Upper lobe of right lung (tissue), 1 donor: ENCODE data around the gene YJU2. TPM values are rescaled to one million over a fixed set of nuclear protein-coding genes. Genes with fewer than 3 reads are reported as not detected.

ENCODE experiments used
- ATAC-seq: fragments of 200-7000 bp; cut with Tn5 transposase; one replicate; pipeline ENCODE4 v1.9.1; 2020; ENCODE audit warnings: mild to moderate bottlenecking, moderate library complexity
- DNase-seq: peaks from one replicate; pipeline ENCODE4 v3.0.0-alpha.2; 2020
- H3K27ac ChIP-seq: fragments of 200-600 bp; one replicate; pipeline ENCODE4 v1.8.0; 2022
- H3K27me3 ChIP-seq: fragments of 200-600 bp; one replicate; pipeline ENCODE4 v1.8.0; 2022; ENCODE audit warnings: mild to moderate bottlenecking
- H3K36me3 ChIP-seq: fragments of 200-600 bp; one replicate; pipeline ENCODE4 v1.8.0; 2022
- H3K4me1 ChIP-seq: fragments of 200-600 bp; one replicate; pipeline ENCODE4 v1.8.0; 2022
- H3K4me3 ChIP-seq: fragments of 200-600 bp; one replicate; pipeline ENCODE4 v1.8.0; 2022; ENCODE audit warnings: mild to moderate bottlenecking
- H3K9me3 ChIP-seq: fragments of 200-600 bp; one replicate; pipeline ENCODE4 v1.8.0; 2022
- intact Hi-C: fragments of 100-400 bp; cut with DNase I; formaldehyde crosslinking; loops from one replicate; pipeline ENCODE4 v1.11.0; 2022
- total RNA-seq: library from RNA; stranded (reverse); fragmentation: NEBNext Ultra II Directional; extraction: Animal tissue kit (Norgen Biotek cat#: 25700); gene quantifications from one replicate; pipeline ENCODE4 v1.2.1, GENCODE V29; 2021
- TF ChIP-seq, protein P1 (sequence below): fragments of 200-600 bp; IDR thresholded peaks from one replicate; pipeline ENCODE4 v1.8.0; 2022; ENCODE audit warnings: antibody characterized with exemption
- donor health status: DM: no; HTN: yes; CAD: no; lungs with severe emphysema.

YJU2 gene
- total RNA-seq, 1 donor from 2014 or later, result 18.9 TPM

DNA sequence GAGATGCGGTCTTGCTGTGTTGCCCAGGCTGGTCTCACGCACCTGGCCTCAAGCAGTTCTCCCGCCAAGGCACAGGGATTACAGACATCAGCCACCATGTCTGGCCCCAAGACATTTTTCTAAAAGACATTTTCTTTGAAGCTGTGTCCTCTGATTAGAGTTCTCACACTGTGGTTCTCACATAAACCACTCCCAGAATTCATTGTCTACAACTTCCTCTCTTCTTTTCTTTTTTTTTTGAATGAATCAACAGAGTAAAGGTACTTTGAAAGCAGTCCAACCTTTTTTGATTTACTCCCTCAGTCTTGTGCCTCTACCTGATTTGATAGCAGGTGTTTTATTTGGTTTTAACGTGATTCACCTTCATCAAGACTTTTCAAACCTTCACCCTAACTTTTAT lies 17.9 kb downstream of the YJU2 start:
- H3K4me3 ChIP-seq, result no peak overlapping the region
- no peak overlapping the region for H3K27ac ChIP-seq
- no peaks in the 10 kb centered on the region for H3K9me3 ChIP-seq
- TF ChIP-seq, protein P1, sequence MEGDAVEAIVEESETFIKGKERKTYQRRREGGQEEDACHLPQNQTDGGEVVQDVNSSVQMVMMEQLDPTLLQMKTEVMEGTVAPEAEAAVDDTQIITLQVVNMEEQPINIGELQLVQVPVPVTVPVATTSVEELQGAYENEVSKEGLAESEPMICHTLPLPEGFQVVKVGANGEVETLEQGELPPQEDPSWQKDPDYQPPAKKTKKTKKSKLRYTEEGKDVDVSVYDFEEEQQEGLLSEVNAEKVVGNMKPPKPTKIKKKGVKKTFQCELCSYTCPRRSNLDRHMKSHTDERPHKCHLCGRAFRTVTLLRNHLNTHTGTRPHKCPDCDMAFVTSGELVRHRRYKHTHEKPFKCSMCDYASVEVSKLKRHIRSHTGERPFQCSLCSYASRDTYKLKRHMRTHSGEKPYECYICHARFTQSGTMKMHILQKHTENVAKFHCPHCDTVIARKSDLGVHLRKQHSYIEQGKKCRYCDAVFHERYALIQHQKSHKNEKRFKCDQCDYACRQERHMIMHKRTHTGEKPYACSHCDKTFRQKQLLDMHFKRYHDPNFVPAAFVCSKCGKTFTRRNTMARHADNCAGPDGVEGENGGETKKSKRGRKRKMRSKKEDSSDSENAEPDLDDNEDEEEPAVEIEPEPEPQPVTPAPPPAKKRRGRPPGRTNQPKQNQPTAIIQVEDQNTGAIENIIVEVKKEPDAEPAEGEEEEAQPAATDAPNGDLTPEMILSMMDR, result no peak
- intact Hi-C loops, result no loop called here
- no peaks in the 10 kb centered on the region for H3K4me1 ChIP-seq
- no peak for DNase-seq
- peaks cover 85% of the 10 kb centered on the region for H3K36me3 ChIP-seq
- no peaks in the 10 kb centered on the region for H3K27me3 ChIP-seq
- no peak for ATAC-seq

DNA sequence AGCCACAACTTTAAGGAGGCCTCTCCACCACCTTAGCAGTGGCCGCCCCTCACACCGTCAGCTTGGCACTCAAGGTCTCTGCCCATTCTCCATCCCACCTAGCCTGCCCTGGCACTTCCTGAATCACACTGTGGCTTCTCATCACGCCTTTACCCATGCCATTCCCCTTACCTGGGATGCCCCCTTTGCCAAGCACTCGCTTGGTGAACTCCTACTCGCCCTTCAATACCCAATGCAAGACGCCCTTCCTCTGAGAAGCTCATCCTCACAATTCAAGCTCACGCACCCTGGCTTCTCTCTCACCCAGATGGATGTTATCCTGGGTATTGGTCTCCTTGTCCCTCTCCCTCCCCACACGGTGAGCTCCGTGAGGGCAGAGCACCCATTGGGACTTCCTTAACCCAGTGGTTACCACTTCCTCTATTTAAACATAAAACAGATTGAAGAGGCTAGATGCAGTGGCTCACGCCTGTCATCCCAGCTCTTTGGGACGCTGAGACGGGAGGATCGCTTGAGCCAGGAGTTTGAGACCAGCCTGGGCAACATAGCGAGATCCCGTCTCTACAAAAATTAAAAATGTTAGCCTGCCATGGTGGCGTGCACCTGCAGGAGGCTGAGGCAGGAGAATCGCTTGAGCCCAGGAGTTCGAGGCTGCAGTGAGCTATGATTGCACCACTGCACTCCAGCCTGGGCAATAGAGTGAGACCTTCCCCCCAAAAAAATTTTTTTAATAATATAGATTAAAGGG lies 19.5 kb downstream of the YJU2 start:
- DNase-seq (no peak), ATAC-seq (peak; percentile 59)
- no peaks in the 10 kb centered on the region for H3K4me1 ChIP-seq
- H3K27ac ChIP-seq, result no peak overlapping the region
- TF ChIP-seq, protein P1, result no peak
- no peaks in the 10 kb centered on the region for H3K9me3 ChIP-seq
- H3K4me3 ChIP-seq, result no peak overlapping the region
- H3K27me3 ChIP-seq, result no peaks in the 10 kb centered on the region
- intact Hi-C loops, result no loop called here
- H3K36me3 ChIP-seq, result peaks cover 72% of the 10 kb centered on the region

DNA sequence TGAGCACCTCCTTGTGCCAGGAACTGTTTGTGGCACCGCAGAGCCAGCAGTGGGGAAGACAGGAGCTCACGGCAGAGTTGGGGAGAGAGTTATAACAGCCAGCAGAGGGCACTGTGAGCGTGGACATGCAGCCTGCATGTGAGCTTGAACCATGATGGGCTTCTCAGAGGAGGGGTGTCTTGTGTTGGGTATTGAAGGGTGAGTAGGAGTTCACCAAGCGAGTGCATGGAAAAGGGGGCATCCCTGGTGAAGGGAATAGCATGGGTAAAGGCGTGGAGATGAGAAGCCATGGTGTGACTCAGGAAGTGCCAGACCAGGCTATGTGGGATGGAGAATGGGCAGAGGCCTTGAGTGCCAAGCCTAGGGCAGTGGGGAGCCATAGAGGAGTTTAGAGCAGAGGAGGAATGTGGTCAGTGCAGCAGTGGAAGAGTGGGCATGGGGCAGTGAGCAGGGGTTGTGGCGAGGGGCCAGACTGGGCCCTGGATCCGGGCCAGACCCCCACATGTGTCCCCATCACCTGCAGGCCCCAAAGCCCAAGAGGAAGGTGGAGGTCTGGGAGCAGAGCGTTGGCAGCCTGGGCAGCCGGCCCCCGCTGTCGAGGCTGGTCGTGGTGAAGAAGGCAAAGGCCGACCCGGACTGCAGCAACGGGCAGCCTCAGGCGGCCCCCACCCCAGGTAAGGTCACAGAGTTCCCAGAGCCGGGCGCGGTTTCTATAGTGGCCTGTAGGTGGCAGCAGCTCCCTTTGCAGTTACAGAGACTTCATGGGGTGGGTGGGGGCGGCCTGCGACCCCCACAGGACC lies 20.4 kb downstream of the YJU2 start:
- no peaks in the 10 kb centered on the region for H3K4me1 ChIP-seq
- ATAC-seq (peak; percentile 79), DNase-seq (peak; percentile 75)
- no peaks in the 10 kb centered on the region for H3K27me3 ChIP-seq
- H3K9me3 ChIP-seq, result no peaks in the 10 kb centered on the region
- TF ChIP-seq, protein P1, result peak; percentile 81
- peaks cover 63% of the 10 kb centered on the region for H3K36me3 ChIP-seq
- H3K27ac ChIP-seq, result no peak overlapping the region
- H3K4me3 ChIP-seq, result no peak overlapping the region
- intact Hi-C loops, result no loop called here

DNA sequence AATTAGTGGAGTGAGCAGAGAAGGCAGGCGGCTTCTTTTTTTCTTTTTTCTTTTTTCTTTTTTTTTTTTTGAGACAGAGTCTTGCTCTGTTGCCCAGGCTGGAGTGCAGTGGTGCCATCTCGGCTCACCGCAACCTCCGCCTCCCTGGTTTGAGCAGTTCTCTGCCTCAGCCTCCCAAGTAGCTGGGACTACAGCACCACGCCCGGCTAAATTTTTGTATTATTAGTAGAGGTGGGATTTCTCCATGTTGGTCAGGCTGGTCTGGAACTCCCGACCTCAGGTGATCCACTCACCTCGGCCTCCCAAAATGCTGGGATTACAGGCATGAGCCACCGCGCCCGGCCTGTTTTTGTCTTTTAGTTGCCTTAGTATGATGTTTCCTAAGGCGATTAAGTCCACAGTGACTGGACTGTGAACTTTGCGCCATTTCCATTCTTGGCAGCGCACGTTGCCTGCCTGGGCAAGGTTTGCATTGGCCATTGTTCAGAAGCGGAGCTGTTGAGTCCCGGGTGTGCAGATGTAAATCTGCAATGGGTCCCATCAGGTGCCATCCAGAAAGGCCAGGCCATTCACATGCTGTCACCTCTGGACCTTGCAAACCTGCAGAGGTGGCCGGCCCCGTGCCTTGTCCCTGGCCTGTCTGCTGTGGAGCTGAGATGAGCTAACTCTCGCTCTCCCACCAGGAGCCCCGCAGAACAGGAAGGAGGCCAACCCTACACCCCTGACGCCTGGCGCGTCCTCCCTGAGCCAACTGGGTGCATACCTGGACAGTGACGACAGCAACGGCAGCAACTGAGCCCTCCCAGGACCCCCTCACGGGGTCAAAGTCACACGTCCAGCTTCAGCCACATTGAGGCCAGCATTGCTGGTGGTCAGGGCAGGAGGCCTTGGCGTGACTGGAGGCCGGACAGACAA lies 21.3 kb downstream of the YJU2 start:
- peaks cover 55% of the 10 kb centered on the region for H3K36me3 ChIP-seq
- H3K27me3 ChIP-seq, result no peaks in the 10 kb centered on the region
- intact Hi-C loops, result no loop called here
- ATAC-seq, result no peak
- no peak for DNase-seq
- no peak overlapping the region for H3K4me3 ChIP-seq
- TF ChIP-seq, protein P1, result no peak
- no peaks in the 10 kb centered on the region for H3K9me3 ChIP-seq
- H3K4me1 ChIP-seq, result no peaks in the 10 kb centered on the region
- H3K27ac ChIP-seq, result no peak overlapping the region

DNA sequence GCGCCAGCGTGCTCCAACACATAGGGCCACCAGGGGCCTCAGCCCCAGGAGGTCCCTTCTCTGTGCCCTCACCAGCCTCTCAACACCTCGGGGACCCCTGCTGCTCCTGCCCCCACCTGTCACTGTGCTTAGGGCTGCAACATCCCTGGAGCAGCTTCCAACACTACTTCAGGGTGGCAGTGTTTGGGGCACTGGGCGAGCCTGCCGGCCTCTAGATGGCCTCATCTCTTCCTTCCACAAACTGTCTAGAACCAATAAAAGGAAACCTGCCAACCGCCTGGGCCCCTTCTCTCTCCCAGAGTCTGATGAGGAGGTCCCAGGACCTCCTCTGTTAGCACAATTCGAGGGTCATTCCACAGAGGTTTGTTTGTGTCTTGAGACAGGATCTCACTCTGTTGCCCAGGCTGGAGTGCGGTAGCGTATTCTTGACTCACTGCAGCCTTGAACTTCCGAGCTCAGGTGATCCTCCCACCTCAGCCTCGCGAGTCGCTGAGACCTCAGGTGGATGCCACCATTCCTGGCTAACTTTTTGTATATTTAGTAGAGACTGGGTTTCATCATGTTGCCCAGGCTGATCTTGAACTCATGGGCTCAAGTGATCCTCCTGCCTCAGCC lies 22.0 kb downstream of the YJU2 start:
- H3K4me1 ChIP-seq, result no peaks in the 10 kb centered on the region
- no peak for ATAC-seq
- H3K36me3 ChIP-seq, result peaks cover 50% of the 10 kb centered on the region
- H3K4me3 ChIP-seq, result no peak overlapping the region
- intact Hi-C loops, result no loop called here
- no peaks in the 10 kb centered on the region for H3K9me3 ChIP-seq
- DNase-seq, result no peak
- H3K27ac ChIP-seq, result no peak overlapping the region
- H3K27me3 ChIP-seq, result no peaks in the 10 kb centered on the region
- TF ChIP-seq, protein P1, result no peak
